ENCODE measurements around the gene EPHB1. TPM values are rescaled to one million over a fixed set of nuclear protein-coding genes. Genes with fewer than 3 reads are reported as not detected.

The EPHB1 gene
- total and polyA plus RNA-seq, 2 of the 13 experiments (the other 11 are each of a cell fraction or from before 2014, with no cell fraction given) = 0.07 to 0.21 TPM

DNA sequence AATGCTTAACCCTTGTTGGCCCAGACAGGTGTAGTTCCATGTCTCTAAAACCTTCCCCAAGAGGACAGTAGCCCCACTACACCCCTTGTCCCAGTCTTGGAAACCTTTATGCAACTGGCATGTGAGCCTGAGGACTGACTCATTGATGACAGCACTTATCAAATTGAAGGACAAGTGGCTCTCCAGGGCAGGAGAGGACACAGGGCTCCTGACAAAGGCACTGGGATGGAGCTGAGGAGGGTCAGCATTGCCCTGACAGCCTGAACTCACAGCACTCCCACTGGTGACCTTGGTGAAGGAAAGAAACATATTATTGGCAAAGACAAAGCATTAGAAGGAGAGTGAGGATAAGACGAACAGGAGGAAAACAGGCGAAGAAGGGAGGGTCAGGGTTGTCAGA, 139.9 kb downstream of the EPHB1 start:
- Histone ChIP-seq H3K4me2 (ENCODE audit: low read depth, low read length) (no peak overlapping the region), H3K4me3 (replicated peaks in 1 of 3; ENCODE audit: insufficient read depth in 1 of 3, low read depth in 2 of 3, low read length in 3 of 3) (no peak overlapping the region), H3K79me2 (ENCODE audit: insufficient read depth, low read length) (no peaks in the 10 kb centered on the region), H3K27ac (ENCODE audit: extremely low read length, insufficient read depth, low read length) (no peak overlapping the region), H2AFZ (ENCODE audit: low read length) (no peak overlapping the region), H3K9me3 (ENCODE audit: low read length) (no peaks in the 10 kb centered on the region), H3K9ac (ENCODE audit: insufficient read depth, low read depth, low read length) (no peak overlapping the region), H4K20me1 (ENCODE audit: insufficient read depth, low read length) (no peaks in the 10 kb centered on the region), H3K36me3 (replicated peaks in 1 of 2; ENCODE audit: control insufficient read depth in 1 of 2, insufficient read depth in 2 of 2, low read length in 2 of 2) (no peaks in the 10 kb centered on the region), H3K4me1 (ENCODE audit: insufficient read depth, low read length) (no peaks in the 10 kb centered on the region), H3K27me3 (ENCODE audit: control insufficient read depth in 1 of 2, insufficient read depth in 2 of 2, low read length in 2 of 2) (no peaks in the 10 kb centered on the region)
- 3% methylated on average over 2 of the region's 2 CpGs for WGBS (ENCODE audit: low lambda C conversion rate)
- in situ Hi-C loops (cut with HindIII; ENCODE audit: extremely low pct_ligation_motif_present, low pct_unique_long_range_greater_than_20kb) = no loop called here
- BruUV-seq (replicated peaks) = no TSS peak
- no peak for DNase-seq (ENCODE audit: low spot score)
- POLR2A ChIA-PET = no interaction called here
- no peak for FAIRE-seq
- ATAC-seq = no peak
- intact Hi-C loops (cut with micrococcal nuclease; ENCODE audit: unreplicated experiment) = no loop called here
- TF ChIP-seq ZNF614 (CRISPR knock-in tag; IDR thresholded peaks at IDR 0.05; ENCODE audit: borderline replicate concordance) = no peak
- no peak for TF ChIP-seq SETDB1 (CRISPR knock-in tag; IDR thresholded peaks at IDR 0.05; ENCODE audit: borderline replicate concordance)
- no peak for TF ChIP-seq ISX (CRISPR knock-in tag; conservative IDR thresholded peaks at IDR 0.05)
- TF ChIP-seq POLR2AphosphoS2 (IDR thresholded peaks at IDR 0.05; ENCODE audit: low read depth, low read length) = no peak
- no peak for TF ChIP-seq MTA1 (CRISPR knock-in tag; IDR thresholded peaks at IDR 0.05; ENCODE audit: borderline replicate concordance)
- TF ChIP-seq ZMYM4 (CRISPR knock-in tag; IDR thresholded peaks at IDR 0.05) = no peak
- TF ChIP-seq, protein P1, sequence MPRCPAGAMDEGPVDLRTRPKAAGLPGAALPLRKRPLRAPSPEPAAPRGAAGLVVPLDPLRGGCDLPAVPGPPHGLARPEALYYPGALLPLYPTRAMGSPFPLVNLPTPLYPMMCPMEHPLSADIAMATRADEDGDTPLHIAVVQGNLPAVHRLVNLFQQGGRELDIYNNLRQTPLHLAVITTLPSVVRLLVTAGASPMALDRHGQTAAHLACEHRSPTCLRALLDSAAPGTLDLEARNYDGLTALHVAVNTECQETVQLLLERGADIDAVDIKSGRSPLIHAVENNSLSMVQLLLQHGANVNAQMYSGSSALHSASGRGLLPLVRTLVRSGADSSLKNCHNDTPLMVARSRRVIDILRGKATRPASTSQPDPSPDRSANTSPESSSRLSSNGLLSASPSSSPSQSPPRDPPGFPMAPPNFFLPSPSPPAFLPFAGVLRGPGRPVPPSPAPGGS (CRISPR knock-in tag; IDR thresholded peaks at IDR 0.05) = no peak
- no peak for TF ChIP-seq KLF13 (CRISPR knock-in tag; IDR thresholded peaks at IDR 0.05)
- TF ChIP-seq DR1 (CRISPR knock-in tag; IDR thresholded peaks at IDR 0.05) = no peak
- TF ChIP-seq TBX2 (CRISPR knock-in tag; IDR thresholded peaks at IDR 0.05; ENCODE audit: borderline replicate concordance) = no peak
- TF ChIP-seq GATAD2A (CRISPR knock-in tag; IDR thresholded peaks at IDR 0.05) = no peak
- TF ChIP-seq, protein P2, sequence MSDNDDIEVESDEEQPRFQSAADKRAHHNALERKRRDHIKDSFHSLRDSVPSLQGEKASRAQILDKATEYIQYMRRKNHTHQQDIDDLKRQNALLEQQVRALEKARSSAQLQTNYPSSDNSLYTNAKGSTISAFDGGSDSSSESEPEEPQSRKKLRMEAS (IDR thresholded peaks at IDR 0.05) = no peak
- TF ChIP-seq ZNF589 (CRISPR knock-in tag; conservative IDR thresholded peaks at IDR 0.05) = no peak
- TF ChIP-seq, protein P3, sequence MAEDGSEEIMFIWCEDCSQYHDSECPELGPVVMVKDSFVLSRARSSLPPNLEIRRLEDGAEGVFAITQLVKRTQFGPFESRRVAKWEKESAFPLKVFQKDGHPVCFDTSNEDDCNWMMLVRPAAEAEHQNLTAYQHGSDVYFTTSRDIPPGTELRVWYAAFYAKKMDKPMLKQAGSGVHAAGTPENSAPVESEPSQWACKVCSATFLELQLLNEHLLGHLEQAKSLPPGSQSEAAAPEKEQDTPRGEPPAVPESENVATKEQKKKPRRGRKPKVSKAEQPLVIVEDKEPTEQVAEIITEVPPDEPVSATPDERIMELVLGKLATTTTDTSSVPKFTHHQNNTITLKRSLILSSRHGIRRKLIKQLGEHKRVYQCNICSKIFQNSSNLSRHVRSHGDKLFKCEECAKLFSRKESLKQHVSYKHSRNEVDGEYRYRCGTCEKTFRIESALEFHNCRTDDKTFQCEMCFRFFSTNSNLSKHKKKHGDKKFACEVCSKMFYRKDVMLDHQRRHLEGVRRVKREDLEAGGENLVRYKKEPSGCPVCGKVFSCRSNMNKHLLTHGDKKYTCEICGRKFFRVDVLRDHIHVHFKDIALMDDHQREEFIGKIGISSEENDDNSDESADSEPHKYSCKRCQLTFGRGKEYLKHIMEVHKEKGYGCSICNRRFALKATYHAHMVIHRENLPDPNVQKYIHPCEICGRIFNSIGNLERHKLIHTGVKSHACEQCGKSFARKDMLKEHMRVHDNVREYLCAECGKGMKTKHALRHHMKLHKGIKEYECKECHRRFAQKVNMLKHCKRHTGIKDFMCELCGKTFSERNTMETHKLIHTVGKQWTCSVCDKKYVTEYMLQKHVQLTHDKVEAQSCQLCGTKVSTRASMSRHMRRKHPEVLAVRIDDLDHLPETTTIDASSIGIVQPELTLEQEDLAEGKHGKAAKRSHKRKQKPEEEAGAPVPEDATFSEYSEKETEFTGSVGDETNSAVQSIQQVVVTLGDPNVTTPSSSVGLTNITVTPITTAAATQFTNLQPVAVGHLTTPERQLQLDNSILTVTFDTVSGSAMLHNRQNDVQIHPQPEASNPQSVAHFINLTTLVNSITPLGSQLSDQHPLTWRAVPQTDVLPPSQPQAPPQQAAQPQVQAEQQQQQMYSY (CRISPR knock-in tag; IDR thresholded peaks at IDR 0.05) = no peak
- no peak for TF ChIP-seq FOSL2 (CRISPR knock-in tag; IDR thresholded peaks at IDR 0.05)
- TF ChIP-seq JUNB (CRISPR knock-in tag; IDR thresholded peaks at IDR 0.05; ENCODE audit: borderline replicate concordance) = no peak
- TF ChIP-seq AGO2 (optimal IDR thresholded peaks at IDR 0.05; ENCODE audit: low read depth, low read length) = no peak
- no peak for TF ChIP-seq HDAC2 (CRISPR knock-in tag; IDR thresholded peaks at IDR 0.05)
- no peak for TF ChIP-seq GTF3A (CRISPR knock-in tag; conservative IDR thresholded peaks at IDR 0.05)
- no peak for TF ChIP-seq SPEN (CRISPR knock-in tag; IDR thresholded peaks at IDR 0.05; ENCODE audit: low read depth)
- CTCF ChIA-PET (ENCODE audit: low intra/inter-chr PET ratio, low total read pairs) = no interaction called here
